ENCODE results near the gene ADGRL1. TPM values are rescaled to one million over a fixed set of nuclear protein-coding genes. Genes with fewer than 3 reads are reported as not detected.

The ADGRL1 gene
- total and polyA plus RNA-seq, 2 of the 8 experiments (the other 6 are each of a cell fraction or from before 2014, with no cell fraction given), result 95.6 to 112 TPM

DNA sequence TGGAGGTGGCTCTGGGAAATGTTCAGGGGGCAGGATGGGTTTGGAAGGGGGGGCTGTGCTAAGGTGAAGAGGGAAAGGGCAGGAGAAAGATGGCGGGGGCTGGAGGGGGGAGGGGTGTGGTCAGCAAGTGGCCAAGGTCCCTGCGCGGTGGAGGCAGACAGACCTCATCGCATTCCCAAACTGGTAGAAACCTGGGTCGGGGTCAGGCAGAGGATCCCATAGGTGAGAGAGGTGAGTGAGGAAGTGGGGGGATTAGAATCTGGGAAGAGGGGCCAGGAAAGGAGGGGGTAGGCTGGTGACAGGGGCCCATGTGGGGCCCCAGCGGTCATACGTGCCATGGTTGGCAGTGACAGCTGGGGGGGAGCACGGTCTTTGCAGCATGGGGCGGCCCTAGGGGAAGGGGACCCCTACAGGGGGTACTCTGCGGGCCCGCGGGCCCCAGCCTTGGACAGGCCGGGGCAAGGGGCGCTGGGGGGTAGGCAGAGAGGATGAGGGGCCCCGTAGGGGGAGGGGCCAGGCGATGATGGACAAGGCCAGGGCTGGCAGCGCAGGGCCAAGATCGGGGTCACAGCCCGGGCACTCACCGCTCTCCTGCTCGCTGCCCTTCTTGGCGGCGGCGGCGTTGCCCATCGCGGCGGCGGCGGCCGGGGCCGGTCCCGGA, 88.9 kb downstream of the ADGRL1 start:
- Histone ChIP-seq H3K4me2 (ENCODE audit: insufficient read depth in 1 of 2, low read depth in 2 of 2, low read length in 2 of 2) (peak overlapping the region; percentile 66 to 89), H3K36me3 (ENCODE audit: control insufficient read depth in 2 of 4, insufficient read depth in 4 of 4, low read length in 3 of 4) (peaks cover 0 to 8% (median 2%) of the 10 kb centered on the region in 4 experiments; a peak in 2 of 8 replicates), H2BK12ac (ENCODE audit: low read depth, low read length) (no peak overlapping the region), H2AK5ac (ENCODE audit: low read depth, low read length) (no peak overlapping the region), H3K4ac (replicated peaks; ENCODE audit: insufficient read length, low read depth, low read length) (no peak overlapping the region), H3K23me2 (ENCODE audit: low read depth, low read length) (peaks cover 8% of the 10 kb centered on the region), H3K79me2 (ENCODE audit: control insufficient read depth in 1 of 2, insufficient read depth in 2 of 2, low read length in 2 of 2) (0 out of 4 replicates have a peak, but pooled peaks cover 0 to 3% of the 10 kb centered on the region in 2 experiments), H3K56ac (replicated peaks; ENCODE audit: insufficient read length, low read depth, low read length) (no peak overlapping the region), H3K4me1 (replicated peaks in 1 of 4; ENCODE audit: control insufficient read depth in 3 of 4, insufficient read depth in 4 of 4, low read length in 3 of 4) (peaks cover 11 to 32% (median 20%) of the 10 kb centered on the region in 4 experiments), H3K27me3 (replicated peaks in 1 of 4; ENCODE audit: control insufficient read depth in 3 of 4, extremely low read depth in 1 of 4, insufficient read depth in 3 of 4, low read length in 3 of 4) (no peaks in the 10 kb centered on the region; a peak in 2 of 7 replicates), H2BK15ac (ENCODE audit: low read length) (no peak overlapping the region), H3K9ac (replicated peaks in 1 of 4; ENCODE audit: extremely low read depth in 1 of 4, low read depth in 3 of 4, low read length in 3 of 4) (peak overlapping the region in 1 of 4 experiments; percentile 80; a peak in 2 of 7 replicates), H3K18ac (ENCODE audit: extremely low read depth, low read length) (no peak overlapping the region), H4K91ac (replicated peaks; ENCODE audit: insufficient read length, low read length) (no peak overlapping the region), H4K8ac (ENCODE audit: extremely low read depth, insufficient read depth, low read length) (no peak overlapping the region), H4K5ac (ENCODE audit: insufficient read length, low read depth, low read length) (no peak overlapping the region), H2AFZ (ENCODE audit: low read length) (no peak overlapping the region), H3K79me1 (ENCODE audit: low read depth, low read length) (no peaks in the 10 kb centered on the region; the same call in 1 of the 2 replicates), H4K20me1 (replicated peaks in 1 of 2; ENCODE audit: control insufficient read depth in 1 of 2, insufficient read depth in 2 of 2, low read length in 2 of 2) (peaks cover 7 to 12% of the 10 kb centered on the region in 2 experiments), H2BK120ac (replicated peaks; ENCODE audit: low read depth, low read length) (no peak overlapping the region), H3K27ac (ENCODE audit: low read depth, low read length) (no peak overlapping the region), H3K4me3 (ENCODE audit: extremely low read depth in 1 of 4, insufficient read depth in 2 of 4, low read depth in 3 of 4, low read length in 4 of 4) (peak overlapping the region; percentile 22 to 85 (median 55)), H3K9me3 (ENCODE audit: insufficient read depth in 2 of 2, low read depth in 1 of 2, low read length in 1 of 2) (no peaks in the 10 kb centered on the region), H3K14ac (ENCODE audit: insufficient read length) (no peak overlapping the region), H2BK20ac (ENCODE audit: low read length) (no peak overlapping the region), H3K23ac (ENCODE audit: insufficient read length) (no peak overlapping the region), H2BK5ac (ENCODE audit: low read depth, low read length) (no peak overlapping the region)
- 4% methylated on average over 13 of the region's 33 CpGs; no CpG with 5 or more reads in 1 of the 2 experiments for WGBS, 2 experiments (ENCODE audit: extremely low coverage in 1 of 2, insufficient coverage in 1 of 2, insufficient read length in 1 of 2, insufficient replicate concordance in 2 of 2, low coverage in 1 of 2, low lambda C conversion rate in 2 of 2, missing lambda C conversion rate in 1 of 2)
- ChIA-PET CTCF (ENCODE audit: partially characterized antibody) (interaction anchor here (1.0 to 11.3 kb wide), 3 partner anchors 14 to 25 kb away, joined by 3 to 105 read pairs (median 11); no protein-coding TSS in a partner anchor), POLR2A (ENCODE audit: partially characterized antibody) (interaction anchor here (0.9 to 11.0 kb wide), 6 partner anchors 9 to 36 kb away, joined by 3 to 109 read pairs (median 3); partner anchors contain the start of gene ASF1B)
- FAIRE-seq (no peak), DNase-seq (ENCODE audit: low read depth in 1 of 2, low spot score in 2 of 2) (no peak)
- TF ChIP-seq CBX8 (IDR thresholded peaks at IDR 0.05; ENCODE audit: borderline replicate concordance, low read depth, low read length) (no peak), GTF2F1 (IDR thresholded peaks at IDR 0.05; ENCODE audit: borderline replicate concordance, low read depth, low read length) (no peak), BACH1 (IDR thresholded peaks at IDR 0.05; ENCODE audit: low read length) (no peak), TCF12 (IDR thresholded peaks at IDR 0.05; ENCODE audit: low read depth, low read length) (no peak), BRCA1 (IDR thresholded peaks at IDR 0.05; ENCODE audit: low read depth, low read length) (no peak), SIN3A (conservative IDR thresholded peaks at IDR 0.05 in 1 of 2, IDR thresholded peaks at IDR 0.05 in 1 of 2; ENCODE audit: low read depth in 1 of 2, low read length in 2 of 2) (0 out of 4 replicates have a peak, but pooled peaks of 1 of the 2 experiments have one; percentile 47), CREB1 (IDR thresholded peaks at IDR 0.05) (no peak), KDM4A (IDR thresholded peaks at IDR 0.05; ENCODE audit: low read depth, low read length, severe bottlenecking) (peak; percentile 58), KDM1A (IDR thresholded peaks at IDR 0.05; ENCODE audit: borderline replicate concordance, low read length) (no peak)
